Osteocyte (in vitro differentiated cells): ENCODE measurements around the gene TMC4. TPM values are rescaled to one million over a fixed set of nuclear protein-coding genes. Genes with fewer than 3 reads are reported as not detected.

Experiments
- DNase-seq: peaks from one replicate; pipeline ENCODE4 v3.0.0; 2021; ENCODE audit warnings: mixed read lengths; ENCODE audit not compliant: unreplicated experiment; ENCODE audit errors: extremely low spot score
- H3K27ac Mint-ChIP-seq: one replicate; pipeline ENCODE4 v1.8.0; 2021; ENCODE audit warnings: mild to moderate bottlenecking, mixed read lengths; ENCODE audit not compliant: unreplicated experiment
- H3K27me3 Mint-ChIP-seq: one replicate; pipeline ENCODE4 v1.8.0; 2021; ENCODE audit warnings: mixed read lengths; ENCODE audit not compliant: unreplicated experiment
- H3K36me3 Mint-ChIP-seq: one replicate; pipeline ENCODE4 v1.8.0; 2021; ENCODE audit warnings: mixed read lengths; ENCODE audit not compliant: unreplicated experiment
- H3K4me1 Mint-ChIP-seq: one replicate; pipeline ENCODE4 v1.8.0; 2021; ENCODE audit warnings: mixed read lengths; ENCODE audit not compliant: unreplicated experiment
- H3K4me3 Mint-ChIP-seq: one replicate; pipeline ENCODE4 v1.8.0; 2021; ENCODE audit warnings: mild to moderate bottlenecking, moderate library complexity, mixed read lengths; ENCODE audit not compliant: unreplicated experiment
- H3K9me3 Mint-ChIP-seq: one replicate; pipeline ENCODE4 v1.8.0; 2021; ENCODE audit warnings: mixed read lengths; ENCODE audit not compliant: unreplicated experiment
- total RNA-seq: library from RNA; stranded (reverse); gene quantifications from 2 replicates; pipeline ENCODE4 v1.2.1, GENCODE V29; 2021
- TF ChIP-seq, protein P1 (sequence below): fragments of 200-600 bp; sonication (generic); IDR thresholded peaks from 2 replicates; pipeline ENCODE4 v1.5.0; 2021; ENCODE audit warnings: antibody characterized with exemption, mild to moderate bottlenecking, moderate library complexity

The TMC4 gene
- total RNA-seq, 1 donor from 2014 or later: 2.7 TPM

DNA sequence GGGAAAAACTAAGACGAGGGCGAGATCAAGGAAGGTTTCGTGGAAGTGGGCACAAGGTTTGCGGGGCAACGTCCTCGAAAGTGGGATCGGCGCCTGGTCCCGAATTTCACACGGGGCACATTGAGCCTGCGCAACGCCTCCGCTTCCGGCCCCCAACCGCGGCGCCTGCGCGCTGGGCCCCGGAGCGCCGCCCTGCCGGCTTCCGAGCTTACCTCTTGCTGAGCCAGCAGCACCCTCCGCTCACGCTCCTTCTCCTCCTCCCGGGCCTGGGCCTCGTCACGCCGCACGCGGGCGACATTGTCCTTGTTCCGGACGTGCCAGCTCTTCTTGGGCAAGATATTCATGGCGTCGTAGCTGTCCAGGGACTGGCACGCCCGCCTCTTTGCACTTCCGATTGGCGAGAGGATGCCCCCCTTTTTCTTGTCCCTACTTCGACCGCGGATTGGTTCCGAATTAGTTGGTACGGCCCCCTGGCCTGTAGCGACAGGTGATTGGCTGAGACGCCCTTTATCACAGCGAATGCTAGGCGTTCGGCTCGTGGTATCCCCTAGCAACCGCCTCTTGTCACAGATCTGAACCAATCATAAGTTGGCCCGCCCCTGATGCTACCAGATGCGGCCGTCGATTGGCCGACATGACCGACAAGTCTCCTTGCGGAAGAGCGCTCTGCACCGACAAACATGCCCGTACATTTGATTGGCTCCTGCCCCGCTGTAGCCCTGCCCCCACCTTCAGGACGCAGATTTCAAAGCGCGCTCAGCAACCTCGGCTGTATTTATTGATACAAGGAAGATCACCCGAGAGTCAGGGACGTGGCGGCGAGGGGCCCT lies 13.4 kb downstream of the TMC4 start, which contains the start of gene LENG1:
Gene LENG1 (minus strand): TSS at position 370 of the 830 bp plus-strand sequence. CDS start 26 bp downstream, at position 344.
- Mint-ChIP-seq H3K9me3 (peaks cover 3% of the 10 kb centered on the region), H3K4me1 (peaks cover 34% of the 10 kb centered on the region), H3K36me3 (peaks cover 16% of the 10 kb centered on the region), H3K4me3 (peak within 1 kb of the TSS; percentile 100), H3K27ac (peak within 1 kb of the TSS; percentile 100), H3K27me3 (no peaks in the 10 kb centered on the region)
- peak; percentile 100 for DNase-seq
- TF ChIP-seq, protein P1, sequence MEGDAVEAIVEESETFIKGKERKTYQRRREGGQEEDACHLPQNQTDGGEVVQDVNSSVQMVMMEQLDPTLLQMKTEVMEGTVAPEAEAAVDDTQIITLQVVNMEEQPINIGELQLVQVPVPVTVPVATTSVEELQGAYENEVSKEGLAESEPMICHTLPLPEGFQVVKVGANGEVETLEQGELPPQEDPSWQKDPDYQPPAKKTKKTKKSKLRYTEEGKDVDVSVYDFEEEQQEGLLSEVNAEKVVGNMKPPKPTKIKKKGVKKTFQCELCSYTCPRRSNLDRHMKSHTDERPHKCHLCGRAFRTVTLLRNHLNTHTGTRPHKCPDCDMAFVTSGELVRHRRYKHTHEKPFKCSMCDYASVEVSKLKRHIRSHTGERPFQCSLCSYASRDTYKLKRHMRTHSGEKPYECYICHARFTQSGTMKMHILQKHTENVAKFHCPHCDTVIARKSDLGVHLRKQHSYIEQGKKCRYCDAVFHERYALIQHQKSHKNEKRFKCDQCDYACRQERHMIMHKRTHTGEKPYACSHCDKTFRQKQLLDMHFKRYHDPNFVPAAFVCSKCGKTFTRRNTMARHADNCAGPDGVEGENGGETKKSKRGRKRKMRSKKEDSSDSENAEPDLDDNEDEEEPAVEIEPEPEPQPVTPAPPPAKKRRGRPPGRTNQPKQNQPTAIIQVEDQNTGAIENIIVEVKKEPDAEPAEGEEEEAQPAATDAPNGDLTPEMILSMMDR: peak; percentile 56

DNA sequence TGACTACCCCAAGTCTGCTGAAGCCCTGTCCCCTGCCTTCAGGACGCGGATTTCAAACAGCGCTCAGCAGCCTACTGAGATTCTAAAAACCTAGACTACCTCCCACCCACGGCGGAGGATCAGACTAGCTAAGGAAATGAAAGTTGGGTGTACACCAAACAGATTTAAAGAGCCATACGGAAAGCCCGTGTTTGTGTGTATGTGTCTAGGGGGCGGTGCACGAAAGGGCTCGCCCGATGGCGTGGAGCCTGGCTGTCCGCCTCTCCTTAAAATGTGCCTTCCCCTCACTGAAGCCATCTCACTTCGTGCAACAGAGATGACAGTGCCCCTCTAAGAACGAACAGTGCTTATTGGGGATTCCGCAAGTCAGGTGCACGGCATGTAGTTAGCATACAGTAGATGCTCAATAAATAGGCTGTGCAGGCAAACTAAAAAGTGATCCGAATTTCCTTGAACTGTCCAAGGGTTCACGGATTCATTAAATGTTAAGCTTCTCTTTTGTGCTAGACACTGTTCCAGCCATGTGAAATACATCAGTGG lies 14.1 kb downstream of the TMC4 start:
- Mint-ChIP-seq H3K27me3 (no peaks in the 10 kb centered on the region), H3K4me3 (peak overlapping the region; percentile 100), H3K27ac (peak overlapping the region; percentile 100), H3K9me3 (peaks cover 3% of the 10 kb centered on the region), H3K4me1 (peaks cover 30% of the 10 kb centered on the region), H3K36me3 (peaks cover 22% of the 10 kb centered on the region)
- TF ChIP-seq, protein P1: no peak
- DNase-seq: no peak

DNA sequence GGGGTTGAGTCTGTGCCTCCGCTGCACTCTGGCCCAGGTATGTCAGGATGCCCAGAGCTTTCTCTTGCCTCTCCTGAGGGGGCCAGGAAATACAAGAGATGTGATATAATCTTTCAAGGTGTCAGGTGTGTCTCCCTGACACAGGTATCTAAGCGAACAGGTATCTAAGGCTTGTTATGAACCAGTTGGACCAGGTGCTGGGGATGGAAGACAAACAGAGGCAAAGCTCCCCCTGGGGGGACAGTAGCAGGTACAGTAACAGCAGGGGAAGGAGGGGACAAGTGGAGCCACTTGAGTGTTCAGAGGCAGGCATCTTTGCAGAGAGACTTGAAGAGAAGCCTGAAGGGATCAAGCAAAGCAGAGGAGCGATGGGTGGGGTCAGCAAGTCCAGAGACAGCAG lies 16.0 kb downstream of the TMC4 start:
- DNase-seq: no peak
- H3K36me3 Mint-ChIP-seq: peaks cover 25% of the 10 kb centered on the region
- H3K27me3 Mint-ChIP-seq: no peaks in the 10 kb centered on the region
- TF ChIP-seq, protein P1: no peak
- no peak overlapping the region for H3K4me3 Mint-ChIP-seq
- peaks cover 37% of the 10 kb centered on the region for H3K4me1 Mint-ChIP-seq
- H3K27ac Mint-ChIP-seq: no peak overlapping the region
- H3K9me3 Mint-ChIP-seq: no peaks in the 10 kb centered on the region

DNA sequence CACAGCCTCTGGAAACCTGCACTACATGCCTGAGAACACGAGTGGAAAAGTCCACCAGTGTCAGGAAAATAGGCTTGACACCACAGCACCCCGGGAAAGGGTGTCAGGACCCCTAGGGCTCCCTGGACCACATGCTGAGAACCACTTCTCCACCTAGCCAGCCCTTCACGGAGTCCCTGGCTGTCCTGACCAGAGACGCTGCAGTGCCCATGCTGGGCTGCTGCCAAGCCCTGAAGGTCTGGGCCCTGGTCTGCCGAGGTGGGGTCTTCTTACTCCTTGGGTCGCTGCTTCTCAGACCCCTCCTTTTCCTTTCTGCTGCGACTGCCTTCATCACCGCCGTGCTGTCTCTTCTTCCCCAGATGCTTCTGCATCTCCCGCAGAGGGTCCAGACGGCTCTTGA lies 16.5 kb downstream of the TMC4 start:
- Mint-ChIP-seq H3K27ac (no peak overlapping the region), H3K4me3 (no peak overlapping the region), H3K4me1 (peaks cover 34% of the 10 kb centered on the region), H3K27me3 (no peaks in the 10 kb centered on the region), H3K9me3 (no peaks in the 10 kb centered on the region), H3K36me3 (peaks cover 25% of the 10 kb centered on the region)
- TF ChIP-seq, protein P1: no peak
- no peak for DNase-seq

DNA sequence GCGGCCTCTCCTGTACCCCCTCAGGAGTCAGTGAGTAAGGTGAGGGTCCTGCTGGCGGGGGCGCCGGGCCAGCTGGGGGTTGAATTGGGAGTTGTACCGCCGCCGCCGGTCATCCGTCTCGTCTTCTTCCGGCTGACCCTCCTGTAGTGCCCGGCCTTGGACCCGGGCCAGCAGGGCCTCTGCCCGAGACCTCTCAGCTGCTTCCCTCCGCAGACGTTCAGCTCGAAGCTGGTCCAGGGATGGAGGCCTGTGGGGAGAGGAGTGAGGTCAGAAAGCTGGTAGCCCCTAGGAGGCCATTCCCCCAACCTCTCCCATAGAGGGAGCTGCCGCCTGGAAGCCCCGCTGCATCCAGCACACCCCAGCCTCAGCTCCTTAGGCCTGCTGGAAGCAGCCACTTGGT lies 17.3 kb downstream of the TMC4 start:
- Mint-ChIP-seq H3K27me3 (no peaks in the 10 kb centered on the region), H3K9me3 (no peaks in the 10 kb centered on the region), H3K36me3 (peaks cover 29% of the 10 kb centered on the region), H3K4me1 (peaks cover 30% of the 10 kb centered on the region), H3K4me3 (no peak overlapping the region), H3K27ac (no peak overlapping the region)
- TF ChIP-seq, protein P1: no peak
- no peak for DNase-seq
